ENCODE results near the gene C3orf80.

GRCh38 chr3:160200353-160200752 lies 24.9 kb upstream of the C3orf80 start:
- no peak for TF ChIP-seq CTCF (conservative IDR thresholded peaks at IDR 0.05)
- no peak for TF ChIP-seq ZFX (IDR thresholded peaks at IDR 0.05)

Measured in C4-2B (cell line).